GM19351 (cell line): ENCODE results near the gene ADA.
A peak's percentile ranks its signal among the peaks of the same experiment; 100 is the strongest.
"Not testable (repeated sequence)": the region's sequence is repeated elsewhere in the genome, so short reads cannot be mapped to it uniquely, and the experiment has no call there.

Experiments
- ATAC-seq: cut with Tn5 transposase; IDR thresholded peaks from one replicate; pipeline ENCODE4 v1.9.1; 2021; ENCODE audit warnings: mild to moderate bottlenecking, moderate library complexity; ENCODE audit not compliant: unreplicated experiment

Gene ADA

DNA sequence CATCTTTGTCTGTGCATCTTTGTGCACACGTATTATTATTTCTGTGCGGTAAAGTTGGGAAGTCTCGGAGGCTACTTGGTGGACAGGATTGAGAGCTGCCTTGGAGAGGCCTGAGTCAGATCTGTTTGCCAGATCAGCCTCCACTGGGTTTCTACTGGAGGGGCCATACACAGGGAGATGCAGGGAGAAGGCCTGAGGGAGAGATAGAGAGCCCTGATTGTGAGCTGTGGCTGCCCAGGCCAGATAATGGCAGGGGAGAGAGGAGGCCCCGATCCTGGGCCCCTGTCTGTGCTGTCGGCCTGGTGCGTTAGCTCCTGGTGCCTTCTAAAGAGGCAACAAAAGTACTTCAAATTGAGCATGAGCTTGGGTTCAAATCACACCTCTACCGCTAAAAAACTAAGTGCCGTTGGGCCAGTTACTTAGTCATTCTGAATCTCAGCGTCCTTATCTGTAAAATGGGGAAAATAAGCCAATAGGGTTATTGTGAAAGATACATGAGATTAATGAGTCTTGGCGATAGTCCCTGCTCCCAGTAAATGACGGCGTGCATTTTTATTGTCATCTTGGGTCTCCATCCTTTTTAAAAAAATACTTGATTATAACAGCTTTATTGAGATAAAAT, 27.6 kb upstream of the ADA start:
- no peak for ATAC-seq

DNA sequence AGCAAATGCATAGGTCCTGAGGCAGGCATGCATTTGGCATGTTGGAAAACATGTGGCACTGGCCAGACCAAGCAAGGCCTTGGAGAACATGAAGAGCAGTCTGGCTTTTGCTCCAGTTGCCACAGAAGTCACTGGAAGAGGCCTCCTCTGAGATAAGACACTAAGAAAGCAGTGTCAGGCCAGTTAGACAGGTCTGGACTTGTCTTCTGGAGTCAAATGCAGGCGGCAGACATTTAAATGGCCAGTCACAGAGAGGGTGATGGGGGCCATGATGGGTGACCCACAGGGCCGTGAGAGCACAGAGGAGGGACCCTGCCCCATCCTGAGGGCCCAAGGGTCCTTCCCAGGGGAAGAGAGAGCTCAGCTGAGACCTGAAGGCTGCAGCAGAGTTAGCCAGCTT, 26.7 kb upstream of the ADA start:
- ATAC-seq, result no peak

DNA sequence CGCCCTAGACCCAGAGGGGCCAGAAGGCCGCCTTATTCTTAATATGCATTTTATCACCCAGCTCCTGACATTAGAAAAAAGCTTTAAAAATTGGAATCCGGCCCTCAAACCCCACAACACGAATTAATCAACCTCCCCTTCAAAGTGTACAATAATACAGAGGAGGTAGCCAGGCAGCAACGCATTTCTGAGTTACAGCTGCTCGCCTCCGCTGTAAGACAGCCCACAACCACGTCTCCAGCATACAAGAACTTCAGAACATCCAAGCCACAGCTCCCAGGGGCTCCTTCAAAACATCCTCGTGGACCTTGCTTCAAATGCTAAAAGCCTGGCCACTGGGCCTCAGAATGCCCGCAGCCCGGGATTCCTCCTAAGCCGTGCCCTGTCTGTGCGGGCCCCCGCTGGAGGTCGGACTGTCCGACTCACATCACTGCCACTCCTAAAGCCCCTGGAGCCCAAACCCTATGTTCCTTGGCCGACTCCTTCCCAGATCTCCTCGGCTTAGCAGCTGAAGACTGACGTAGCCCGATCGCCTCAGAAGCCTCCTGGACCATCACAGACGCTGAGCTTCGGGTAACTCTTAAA, 20.9 kb upstream of the ADA start:
- ATAC-seq, result not testable (repeated sequence)

DNA sequence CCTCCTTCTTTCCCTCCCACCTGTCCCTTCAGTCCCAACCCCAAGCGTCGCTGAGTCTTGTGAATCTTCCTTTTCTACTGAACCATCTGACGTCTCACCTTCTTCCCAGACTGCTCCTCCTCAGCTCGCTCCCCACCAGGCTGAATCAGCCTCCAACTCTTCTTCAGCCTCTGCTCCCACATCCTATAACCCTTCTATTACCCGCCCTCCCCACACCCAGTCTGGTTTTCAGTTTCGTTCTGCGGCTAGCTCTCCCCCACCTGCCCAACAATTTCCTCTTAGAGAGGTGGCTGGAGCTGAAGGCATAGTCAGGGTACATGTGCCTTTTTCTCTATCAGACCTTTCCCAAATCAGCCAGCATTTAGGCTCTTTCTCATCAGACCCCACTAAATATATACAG, 20.0 kb upstream of the ADA start:
- not testable (repeated sequence) for ATAC-seq

- not testable (repeated sequence) for ATAC-seq
Measured at GRCh38 chr20:44670851-44671250, 19.4 kb upstream of the ADA start.

GRCh38 chr20:44666066-44666465, 14.6 kb upstream of the ADA start:
- ATAC-seq, result no peak

- no peak for ATAC-seq
Measured at GRCh38 chr20:44664131-44664530, 12.6 kb upstream of the ADA start.

- ATAC-seq, result no peak
Measured at GRCh38 chr20:44662261-44662660, 10.8 kb upstream of the ADA start.

DNA sequence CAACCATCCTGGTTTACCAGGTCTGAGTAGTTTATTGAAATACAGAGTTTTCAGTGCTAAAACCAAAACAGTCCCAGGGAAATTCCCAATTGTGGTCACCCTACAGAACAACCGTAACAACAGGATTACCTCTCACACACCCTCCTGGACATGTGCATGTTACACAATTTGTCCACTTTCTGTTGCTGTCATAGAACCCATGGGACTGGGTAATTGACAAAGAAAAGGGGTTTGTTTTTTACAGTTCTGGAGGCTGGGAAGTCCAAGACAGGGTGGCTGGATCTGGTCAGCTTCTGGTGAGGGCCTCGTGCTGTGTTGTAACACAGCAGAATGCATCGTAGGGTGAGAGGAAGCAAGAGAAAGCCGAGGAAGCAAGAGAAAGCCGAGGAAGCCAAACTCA, 9.1 kb upstream of the ADA start:
- ATAC-seq, result no peak

DNA sequence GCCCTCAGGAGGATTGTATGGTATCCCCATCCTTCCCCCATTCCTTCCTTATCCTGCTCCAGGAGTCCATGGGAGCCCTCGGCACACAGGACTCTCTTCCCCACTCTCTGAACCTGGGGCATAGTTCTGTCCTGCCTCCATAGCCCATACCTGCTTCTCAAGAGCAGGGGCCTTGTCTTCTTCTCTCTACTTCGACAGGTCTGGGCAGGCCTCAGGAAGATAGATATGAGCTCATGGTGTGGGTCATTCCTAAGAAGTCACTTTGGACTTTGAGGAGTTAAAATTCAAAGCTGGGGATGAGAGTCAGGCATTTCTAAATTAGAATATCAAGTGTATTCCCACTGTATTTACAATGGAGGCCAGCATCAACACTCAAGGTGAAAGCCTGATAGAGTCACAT, 8.4 kb upstream of the ADA start:
- no peak for ATAC-seq

DNA sequence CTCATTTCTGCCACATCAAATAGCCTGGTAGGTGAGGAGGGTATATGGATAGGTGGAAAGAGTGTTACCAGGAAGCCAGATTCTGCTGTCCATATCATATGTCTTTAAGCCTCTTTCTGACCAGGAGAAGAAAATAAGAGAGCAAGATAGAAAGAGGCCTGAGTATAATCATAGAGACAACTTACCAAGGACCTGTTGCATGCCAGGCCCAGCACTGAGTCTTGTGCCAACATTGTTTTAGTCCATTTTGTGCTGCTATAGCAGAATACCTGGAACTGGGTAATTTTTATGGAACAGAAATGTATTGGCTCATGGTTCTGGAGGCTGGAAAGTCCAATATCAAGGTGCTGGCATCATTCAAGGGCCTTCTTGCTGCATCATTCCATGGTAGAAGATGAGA, 7.3 kb upstream of the ADA start:
- ATAC-seq, result no peak

- no peak for ATAC-seq
Measured at GRCh38 chr20:44657875-44658274, 6.4 kb upstream of the ADA start.

GRCh38 chr20:44656448-44656847, 4.9 kb upstream of the ADA start:
- no peak for ATAC-seq

DNA sequence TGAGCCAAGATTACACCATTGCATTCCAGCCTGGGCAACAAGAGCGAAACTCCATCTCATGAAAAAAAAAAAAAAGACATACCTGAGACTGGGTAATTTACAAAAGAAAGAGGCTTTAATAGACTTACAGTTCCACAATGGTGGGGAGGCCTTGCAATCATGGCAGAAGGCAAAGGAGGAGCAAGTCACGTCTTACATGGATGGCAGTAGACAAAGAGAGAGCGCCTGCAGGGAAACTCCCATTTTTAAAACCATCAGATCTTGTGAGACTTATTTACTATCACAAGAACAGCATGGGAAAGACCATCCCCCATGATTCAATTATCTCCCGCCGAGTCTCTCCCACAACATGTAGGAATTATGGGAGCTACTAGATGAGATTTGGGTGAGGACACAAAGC, 2.7 kb upstream of the ADA start:
- ATAC-seq, result not testable (repeated sequence)

GRCh38 chr20:44653546-44653945, 2.0 kb upstream of the ADA start:
- ATAC-seq, result no peak

DNA sequence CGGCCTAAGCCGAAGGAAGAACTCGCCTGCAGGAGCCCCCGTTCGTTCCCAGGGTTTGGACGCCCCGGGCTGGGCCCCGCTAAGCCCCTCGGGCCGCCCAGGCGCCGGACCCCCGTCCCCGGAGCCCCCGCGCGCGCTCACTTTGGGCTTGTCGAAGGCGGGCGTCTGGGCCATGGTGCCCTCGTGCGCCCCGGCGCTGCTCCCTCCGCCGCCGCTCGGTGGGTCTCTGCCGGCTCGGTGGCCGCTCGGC, 140 bp downstream of the ADA start:
- ATAC-seq, result no peak

DNA sequence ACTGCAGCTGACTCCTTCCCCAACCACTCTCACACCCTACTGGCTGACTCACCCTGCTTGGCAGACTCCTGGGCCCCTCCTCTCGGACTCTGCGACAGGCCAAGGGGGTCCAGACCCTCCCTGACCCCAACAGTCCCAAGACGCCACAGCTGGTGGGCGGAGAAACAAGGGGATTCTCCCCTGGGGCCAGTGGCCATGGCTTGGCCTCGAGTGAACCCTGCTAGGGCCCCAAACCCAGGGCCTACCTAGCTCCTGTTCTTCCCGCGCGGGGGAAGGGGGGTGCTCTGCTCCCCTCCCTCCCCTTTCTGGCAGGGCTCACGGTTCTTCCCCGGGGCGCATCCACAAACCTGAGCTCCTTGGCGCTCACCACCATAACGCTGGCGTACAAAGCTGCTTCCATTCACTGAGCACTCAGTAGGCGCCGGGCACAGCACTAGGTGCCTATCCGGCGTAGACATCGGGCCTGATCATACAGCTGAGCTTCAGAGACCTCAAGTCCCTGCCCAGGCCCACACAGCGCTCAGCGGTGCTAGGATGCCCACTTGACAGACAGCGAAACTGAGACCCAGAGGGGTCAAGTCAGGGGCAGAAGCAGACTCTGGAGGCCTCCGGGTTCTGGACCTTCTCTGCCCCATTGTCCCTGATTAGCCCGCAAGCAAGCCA, 597 bp downstream of the ADA start:
- ATAC-seq, result no peak

- no peak for ATAC-seq
Measured at GRCh38 chr20:44649976-44650375, 1.5 kb downstream of the ADA start.

DNA sequence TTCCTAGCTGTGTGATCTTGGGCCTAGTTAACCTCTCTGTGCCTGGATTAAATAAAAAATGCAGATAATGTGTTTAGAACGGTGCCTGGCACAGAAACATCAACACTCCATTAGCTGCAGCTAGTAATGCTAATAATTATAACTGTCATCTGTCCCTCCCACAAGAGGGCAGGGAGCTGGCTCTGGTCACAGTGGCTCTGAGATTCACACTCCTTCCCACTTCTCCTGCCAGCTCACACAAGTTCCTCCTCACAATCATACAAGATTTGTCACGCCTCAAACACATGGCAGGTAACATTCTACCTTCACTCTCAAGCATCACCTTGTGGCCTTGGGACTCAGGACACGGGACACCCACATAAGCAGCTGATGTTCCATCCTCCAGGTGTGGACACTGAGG, 2.4 kb downstream of the ADA start:
- no peak for ATAC-seq

DNA sequence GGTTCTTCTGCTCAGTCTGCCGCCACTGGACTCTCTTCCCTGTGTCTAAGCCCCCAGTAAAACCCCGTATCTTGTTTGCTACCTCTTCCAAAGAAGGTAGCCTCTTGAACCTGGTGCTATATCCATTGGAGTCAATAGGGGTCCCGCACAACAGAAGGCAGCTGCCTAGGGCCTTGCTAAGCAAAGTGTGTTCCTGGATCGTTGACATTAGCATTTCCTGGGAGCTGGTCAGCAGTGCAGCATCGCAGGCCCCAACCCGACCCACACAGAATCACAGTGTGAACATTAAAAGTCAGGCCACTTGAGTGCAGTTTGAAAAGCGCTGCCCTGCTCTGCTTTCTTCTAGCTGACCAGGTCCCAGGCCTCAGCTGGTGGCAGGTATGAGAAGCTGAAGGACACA, 2.9 kb downstream of the ADA start:
- ATAC-seq, result no peak

DNA sequence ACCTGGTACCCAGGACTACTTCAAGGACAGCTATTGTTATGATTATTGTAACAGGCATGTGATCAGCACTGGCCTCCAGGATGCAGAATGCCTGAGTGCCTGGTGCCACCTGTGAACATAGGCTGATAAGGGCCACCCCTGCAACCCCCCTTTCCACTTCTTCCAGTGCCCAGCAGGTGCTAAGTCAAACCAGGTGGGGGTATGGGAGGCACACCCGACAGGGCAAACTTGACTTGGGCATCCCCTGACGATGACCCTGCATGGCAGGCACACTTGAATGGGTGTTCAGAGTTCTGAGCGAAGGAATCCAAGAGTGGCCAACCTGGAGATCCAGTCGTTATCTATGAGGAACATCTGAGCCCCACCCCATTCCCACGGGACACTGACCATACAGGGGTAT, 3.4 kb downstream of the ADA start:
- no peak for ATAC-seq

DNA sequence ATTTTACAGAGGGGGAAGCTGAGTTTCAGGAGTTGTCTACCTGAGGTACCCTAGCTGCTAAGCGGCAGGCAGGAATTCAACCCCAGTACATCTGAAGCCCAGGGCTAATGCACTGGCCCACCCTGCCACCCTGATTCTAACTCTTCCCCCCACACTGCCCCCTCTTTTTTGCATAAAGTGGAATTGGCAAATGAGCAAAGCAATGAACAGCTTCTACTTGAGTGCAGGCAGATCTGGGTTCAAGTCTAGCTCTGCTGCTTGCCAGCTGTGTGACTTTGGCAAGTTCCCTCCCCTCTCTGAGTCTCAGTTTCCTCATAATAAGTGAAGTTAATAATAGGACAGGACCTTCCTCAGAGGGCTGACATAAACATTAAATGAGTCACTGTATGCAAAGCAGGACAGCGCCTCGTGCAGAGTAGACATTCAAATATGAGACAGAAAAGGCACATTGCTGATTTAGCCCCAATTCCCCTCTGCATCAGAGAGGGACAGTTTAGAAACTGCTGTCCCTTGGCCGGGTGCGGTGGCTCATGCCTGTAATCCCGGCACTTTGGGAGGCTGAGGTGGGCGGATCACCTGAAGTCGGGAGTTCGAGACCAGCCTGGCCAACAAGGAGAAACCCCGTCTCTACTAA, 4.7 kb downstream of the ADA start:
- ATAC-seq, result peak; percentile 58
